HG03175 (cell line): Measurements from ENCODE around the gene SNRPA.

Experiments
- ATAC-seq: cut with Tn5 transposase; IDR thresholded peaks from one replicate; pipeline ENCODE4 v1.9.1; 2021; ENCODE audit warnings: mild to moderate bottlenecking, moderate library complexity; ENCODE audit not compliant: unreplicated experiment

The SNRPA gene

DNA sequence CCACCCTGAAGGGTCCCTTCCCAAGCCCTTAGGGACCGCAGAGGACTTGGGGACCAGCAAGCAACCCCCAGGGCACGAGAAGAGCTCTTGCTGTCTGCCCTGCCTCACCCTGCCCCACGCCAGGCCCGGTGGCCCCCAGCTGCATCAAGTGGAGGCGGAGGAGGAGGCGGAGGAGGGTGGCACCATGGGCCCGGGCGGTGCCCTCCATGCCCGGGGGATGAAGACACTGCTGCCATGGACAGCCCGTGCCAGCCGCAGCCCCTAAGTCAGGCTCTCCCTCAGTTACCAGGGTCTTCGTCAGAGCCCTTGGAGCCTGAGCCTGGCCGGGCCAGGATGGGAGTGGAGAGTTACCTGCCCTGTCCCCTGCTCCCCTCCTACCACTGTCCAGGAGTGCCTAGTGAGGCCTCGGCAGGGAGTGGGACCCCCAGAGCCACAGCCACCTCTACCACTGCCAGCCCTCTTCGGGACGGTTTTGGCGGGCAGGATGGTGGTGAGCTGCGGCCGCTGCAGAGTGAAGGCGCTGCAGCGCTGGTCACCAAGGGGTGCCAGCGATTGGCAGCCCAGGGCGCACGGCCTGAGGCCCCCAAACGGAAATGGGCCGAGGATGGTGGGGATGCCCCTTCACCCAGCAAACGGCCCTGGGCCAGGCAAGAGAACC, 49.5 kb downstream of the SNRPA start:
- ATAC-seq = no peak

DNA sequence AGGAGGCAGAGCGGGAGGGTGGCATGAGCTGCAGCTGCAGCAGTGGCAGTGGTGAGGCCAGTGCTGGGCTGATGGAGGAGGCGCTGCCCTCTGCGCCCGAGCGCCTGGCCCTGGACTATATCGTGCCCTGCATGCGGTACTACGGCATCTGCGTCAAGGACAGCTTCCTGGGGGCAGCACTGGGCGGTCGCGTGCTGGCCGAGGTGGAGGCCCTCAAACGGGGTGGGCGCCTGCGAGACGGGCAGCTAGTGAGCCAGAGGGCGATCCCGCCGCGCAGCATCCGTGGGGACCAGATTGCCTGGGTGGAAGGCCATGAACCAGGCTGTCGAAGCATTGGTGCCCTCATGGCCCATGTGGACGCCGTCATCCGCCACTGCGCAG, 50.0 kb downstream of the SNRPA start:
- ATAC-seq = no peak

DNA sequence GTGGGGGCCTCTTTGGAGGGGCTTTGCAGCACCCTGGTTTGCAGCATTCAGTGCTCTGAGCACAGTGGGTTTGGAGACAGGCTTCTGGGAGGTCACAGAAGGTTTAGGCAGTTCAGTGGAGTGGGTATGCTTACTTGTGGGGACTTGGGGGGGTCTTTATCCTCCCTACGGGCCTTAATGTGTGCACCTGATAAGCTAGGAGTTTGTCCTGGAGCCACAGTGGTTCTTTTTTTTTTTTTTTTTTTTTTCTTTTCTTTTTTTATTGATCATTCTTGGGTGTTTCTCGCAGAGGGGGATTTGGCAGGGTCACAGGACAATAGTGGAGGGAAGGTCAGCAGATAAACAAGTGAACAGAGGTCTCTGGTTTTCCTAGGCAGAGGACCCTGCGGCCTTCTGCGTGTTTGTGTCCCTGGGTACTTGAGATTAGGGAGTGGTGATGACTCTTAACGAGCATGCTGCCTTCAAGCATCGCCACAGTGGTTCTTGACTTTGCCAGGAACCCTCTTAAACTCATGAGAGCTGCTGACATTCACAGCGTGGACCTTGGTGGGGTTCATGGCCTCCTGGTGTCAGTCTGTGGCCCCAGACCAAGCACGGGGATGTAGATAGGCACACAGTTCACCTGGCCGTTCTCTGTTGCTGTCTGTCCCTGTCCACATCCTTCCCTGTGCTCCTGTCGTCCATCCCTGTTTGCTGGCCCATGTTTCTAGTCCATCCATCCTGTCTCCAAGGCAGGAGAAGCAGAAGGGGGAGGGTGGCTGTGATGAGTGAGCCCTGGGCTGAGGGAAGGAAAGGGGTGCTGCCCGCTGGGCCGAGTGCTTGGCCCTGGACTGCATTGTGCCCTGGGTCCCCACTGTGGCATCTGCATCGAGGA, 50.7 kb downstream of the SNRPA start:
- no peak for ATAC-seq

DNA sequence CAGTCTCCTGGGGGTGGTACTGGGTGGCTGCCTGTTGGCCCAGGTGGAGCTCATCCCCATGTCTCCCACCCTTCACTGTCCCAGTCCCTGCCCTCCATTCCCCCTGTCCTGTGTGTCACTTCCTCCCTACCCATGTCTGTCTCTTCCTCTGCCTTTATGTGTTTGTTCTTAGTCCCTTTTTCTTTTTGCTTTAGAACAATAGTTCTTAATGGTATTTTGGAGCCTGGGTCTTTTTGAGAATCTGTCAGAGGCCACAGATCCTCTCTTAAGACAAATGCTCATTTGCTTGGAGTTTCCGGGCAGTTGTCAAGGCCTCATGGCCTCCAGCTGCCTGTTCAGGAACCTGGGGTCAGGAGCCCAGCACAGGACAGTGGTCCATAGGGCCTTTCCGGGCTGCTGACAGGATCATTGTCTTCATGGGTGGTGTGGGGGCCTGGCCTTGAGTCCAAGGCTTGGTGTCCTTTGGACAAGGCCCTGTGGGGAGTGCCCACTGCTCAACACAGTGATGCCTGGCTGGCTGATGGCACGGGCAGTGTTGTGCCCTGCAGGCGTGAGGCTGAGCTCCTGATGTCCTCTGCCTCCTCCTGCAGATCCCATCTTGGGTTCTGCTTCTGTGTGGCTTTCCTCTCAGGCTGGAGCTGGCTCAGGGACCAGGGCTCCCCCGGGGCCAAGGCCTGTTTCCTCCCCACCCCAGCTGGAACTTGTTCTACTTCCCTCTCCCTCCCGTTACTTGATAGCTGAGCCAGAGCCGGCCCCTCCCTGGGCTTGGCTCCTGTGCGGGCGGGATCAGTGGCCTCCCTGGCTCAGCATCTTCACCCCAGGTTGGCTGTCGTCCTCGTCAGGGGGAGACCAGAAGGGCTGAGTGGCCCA, 51.5 kb downstream of the SNRPA start:
- ATAC-seq = no peak

DNA sequence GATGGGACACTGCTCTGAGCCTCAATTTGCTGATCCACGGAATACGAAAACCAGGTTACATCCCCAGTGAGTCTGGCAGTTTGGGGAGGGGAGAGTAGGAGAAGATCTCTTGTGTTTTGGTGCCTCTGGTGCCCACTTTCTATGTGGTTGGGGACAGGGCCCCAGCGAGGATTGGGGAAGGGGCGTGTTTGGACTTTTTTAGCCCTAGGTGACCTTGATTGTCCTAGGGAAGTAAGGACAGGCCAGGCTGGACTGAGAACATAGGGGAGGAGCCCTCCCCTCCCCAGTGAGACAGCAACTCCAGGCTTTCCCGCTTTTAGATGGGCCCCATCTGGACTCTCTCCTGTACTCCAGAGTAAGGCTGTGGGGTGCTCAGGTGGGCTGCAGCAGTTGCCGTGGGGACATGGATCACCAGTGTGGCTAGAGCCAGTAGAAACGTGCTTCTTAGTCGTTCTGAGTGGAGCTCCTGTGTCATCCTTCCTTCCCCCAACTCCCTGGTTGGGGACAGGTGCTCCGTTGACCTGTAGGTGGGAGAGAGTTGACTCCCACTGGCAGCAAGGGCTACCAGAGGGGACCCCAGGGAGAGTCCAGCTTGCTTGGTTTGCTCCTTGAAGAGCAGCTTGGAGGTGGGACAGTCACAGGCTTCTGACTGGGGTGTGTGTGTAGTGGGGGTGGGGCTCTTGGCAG, 52.3 kb downstream of the SNRPA start:
- ATAC-seq = no peak

DNA sequence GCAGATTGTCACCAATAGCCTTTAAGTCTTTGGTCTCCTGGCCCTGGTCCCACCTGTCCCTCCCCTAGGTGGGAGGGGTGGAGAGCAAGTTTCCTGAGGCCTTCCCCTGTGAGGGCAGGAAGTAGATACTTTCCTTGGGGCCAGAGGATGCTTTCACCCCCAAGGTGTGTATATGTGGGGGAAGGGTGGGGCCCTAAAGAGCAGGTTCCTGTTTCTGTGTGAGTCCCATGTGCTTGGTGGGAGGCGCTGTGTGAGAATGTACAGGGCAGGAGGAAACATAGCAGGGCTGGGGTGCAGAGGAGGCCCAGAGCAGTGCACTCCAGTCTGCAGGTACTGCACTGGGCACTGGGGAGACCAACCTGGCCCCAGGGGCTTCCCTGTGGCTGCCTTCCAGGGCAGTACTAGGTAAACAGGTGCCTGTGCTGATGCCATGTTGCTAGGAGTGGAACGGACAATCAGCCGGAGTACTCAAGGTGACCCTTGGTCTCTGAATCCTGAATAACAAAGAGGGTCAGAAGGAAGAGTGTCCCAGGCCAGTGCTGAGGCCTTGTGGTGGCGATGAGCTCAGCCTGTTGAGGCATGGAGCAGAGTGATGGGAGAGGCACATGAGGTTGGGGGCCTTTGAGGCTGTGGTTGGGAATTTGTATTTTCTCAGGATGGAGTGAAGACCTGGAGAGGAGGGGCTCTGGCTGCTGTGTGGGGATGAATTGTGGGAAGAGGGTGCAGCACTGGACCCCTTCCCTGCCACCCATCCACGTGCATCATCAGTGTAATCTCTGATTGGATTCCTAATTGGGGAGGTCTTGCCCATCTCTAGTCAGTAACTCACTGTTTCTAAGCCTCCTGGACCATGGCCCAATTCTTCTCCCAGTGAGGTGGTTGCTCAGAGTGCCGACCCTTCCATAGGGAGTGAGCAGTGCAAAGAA, 53.1 kb downstream of the SNRPA start:
- peak; percentile 35 for ATAC-seq

DNA sequence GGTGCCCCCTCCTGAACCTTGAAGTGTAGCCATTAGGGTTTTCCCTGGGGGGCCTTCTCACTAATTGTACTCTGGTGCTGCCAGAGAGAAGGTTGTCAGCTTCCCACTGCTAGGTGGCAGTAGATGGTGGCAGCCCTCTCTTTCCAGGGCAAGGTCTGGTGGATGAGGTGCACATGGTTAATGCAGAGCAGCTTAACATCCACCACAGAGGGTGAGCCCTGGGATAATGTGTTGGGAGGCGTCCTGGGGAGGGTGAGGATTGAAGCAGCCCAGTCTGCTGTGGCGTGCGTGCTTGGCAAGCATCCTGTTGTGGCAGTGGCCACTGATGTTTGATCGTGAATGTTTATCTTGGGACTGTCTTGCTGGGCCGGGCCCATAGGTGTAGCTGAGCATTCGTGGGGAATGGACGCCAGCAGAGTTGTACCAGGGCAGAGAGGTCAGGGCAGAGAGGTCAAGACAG, 53.8 kb downstream of the SNRPA start:
- no peak for ATAC-seq

DNA sequence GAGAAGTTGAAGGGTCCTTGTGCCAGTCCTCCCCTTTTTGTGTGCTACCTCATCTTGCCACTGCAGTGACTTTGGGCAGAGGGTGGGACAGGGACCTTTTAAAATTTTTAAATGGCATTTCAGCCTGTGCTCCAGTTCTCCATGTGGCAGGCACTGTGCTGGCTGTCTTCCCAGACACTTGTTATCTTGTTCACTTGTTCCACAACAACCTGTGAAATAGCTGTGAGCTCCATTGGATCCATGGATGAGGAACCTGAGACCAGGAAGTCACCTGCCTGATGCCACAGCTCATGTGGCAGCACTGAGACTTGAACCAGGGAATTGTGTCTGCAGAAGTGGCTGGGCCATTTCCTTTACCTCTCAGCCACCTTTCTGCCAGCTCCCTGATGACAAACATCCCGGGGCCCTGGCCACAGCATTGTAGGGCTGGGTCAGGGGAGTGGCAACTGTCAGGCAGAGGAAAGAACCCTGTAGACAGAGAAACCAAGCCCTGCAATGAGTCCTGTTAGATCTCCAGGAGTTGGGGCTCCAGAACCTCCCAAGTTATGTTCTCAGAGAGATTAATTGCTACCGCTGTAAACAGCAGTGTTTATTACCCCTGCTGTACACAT, 54.4 kb downstream of the SNRPA start:
- ATAC-seq = no peak

DNA sequence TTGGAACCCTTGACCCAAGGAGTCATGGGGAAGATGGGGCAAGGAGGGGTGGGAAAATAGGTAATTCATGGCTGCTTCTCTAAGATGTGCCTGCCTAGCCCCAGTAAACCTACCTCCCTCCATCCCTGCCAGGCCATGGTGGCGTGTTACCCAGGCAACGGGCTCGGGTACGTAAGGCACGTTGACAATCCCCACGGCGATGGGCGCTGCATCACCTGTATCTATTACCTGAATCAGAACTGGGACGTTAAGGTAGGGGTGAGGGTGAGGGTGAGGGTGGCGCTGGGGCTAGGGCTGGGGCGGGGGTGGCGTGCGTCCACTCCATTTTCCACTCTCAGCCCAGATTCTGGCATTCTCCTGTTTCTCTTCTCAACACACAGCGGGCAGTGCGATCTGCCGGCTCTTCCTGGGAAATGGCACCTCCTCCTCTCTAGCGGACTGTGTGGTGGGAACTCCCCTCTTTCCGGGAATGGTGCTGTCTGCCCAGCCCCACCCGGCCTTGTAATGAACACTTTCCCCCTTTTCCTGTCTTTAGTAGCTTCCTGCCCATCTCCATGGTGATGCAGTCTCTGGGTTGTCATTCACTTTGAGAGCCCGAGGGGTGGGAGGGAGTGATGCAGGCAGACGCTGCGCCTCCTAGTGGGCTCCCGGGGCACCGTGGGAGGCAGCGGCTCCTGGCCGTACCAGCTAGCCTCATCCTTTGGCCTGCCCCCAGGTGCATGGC, 55.6 kb downstream of the SNRPA start:
- ATAC-seq = peak; percentile 39

DNA sequence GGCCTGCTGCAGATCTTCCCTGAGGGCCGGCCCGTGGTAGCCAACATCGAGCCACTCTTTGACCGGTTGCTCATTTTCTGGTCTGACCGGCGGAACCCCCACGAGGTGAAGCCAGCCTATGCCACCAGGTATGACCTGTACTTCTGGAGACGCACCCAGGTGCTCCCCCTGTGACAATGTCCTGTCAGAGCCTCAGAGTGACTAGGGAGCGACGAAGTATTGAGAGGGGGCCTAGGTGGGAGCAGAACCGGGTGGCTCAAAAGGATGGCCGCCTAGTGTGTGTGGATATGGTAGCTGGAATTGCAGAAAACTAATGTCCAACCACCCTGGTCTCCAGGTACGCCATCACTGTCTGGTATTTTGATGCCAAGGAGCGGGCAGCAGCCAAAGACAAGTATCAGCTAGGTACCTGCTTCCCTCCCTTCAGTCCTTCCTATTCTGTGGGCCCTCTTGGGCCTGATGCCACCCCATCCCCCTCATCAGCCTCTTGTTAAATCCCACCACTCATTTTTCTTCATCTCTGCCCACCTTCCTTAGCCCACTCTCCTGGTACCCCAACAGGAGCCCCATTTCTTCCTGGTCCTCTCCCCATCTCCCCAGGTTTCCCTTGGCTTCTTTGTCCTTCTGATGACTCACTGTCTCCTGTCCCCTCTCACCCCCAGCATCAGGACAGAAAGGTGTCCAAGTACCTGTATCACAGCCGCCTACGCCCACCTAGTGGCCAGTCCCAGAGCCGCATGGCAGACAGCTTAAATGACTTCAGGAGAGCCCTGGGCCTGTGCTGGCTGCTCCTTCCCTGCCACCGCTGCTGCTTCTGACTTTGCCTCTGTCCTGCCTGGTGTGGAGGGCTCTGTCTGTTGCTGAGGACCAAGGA, 56.4 kb downstream of the SNRPA start:
- ATAC-seq = no peak

DNA sequence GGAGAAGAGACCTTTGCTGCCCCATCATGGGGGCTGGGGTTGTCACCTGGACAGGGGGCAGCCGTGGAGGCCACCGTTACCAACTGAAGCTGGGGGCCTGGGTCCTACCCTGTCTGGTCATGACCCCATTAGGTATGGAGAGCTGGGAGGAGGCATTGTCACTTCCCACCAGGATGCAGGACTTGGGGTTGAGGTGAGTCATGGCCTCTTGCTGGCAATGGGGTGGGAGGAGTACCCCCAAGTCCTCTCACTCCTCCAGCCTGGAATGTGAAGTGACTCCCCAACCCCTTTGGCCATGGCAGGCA, 57.0 kb downstream of the SNRPA start:
- no peak for ATAC-seq

DNA sequence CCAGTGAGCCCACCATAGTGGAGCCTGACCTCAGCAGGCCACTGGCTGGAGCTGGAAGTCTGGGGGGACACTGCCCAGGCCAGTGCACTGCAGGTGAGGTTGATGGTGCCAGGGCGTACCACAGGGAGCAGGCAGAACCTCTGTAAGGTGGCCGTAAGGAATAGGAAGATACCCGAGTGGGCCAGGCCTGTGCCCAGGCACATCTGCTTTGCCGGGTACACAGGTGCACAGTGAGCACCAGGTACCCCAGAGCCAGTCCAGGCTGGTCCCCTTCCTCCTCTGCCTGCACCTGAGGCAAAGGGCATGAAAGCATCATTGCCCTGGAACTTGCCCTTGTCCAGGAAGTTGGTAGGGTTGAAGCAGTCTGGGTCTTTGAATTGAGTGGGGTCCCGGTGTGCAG, 57.5 kb downstream of the SNRPA start:
- ATAC-seq = no peak

DNA sequence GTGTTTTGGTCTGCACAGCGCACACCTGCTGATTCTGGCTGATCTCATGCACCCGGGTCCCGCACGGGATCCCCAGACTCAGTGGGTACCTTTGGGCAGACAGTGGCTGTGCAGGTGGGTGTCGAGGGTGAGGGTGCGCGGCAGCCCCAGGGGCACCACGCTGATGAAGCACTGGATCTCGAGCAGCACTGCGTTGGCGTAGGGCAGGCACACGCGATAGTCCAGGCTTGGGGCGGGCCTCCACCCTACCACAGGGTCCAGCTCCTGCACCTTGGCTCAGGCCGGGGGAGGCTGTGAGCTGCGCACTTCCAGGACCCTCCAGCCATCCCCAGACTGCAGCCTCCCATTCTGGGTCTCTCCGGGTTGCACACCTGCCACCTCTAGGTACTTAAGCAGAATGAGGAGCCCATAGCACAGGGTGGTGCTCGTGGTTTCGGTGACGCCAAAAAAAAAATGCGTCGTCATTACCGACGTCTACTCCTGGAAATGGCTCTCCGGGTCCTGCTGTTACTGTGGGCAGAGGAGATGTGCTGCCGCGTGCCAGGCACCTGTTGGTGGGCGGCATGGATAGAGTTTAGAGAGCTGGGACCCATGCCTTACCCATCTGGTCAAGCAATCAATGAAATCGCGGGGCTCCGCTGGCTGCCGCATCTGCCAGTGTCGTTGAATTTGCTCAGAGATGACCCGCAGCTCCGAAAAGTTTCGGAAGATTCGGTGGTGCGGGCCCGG, 58.5 kb downstream of the SNRPA start:
- ATAC-seq = no peak

DNA sequence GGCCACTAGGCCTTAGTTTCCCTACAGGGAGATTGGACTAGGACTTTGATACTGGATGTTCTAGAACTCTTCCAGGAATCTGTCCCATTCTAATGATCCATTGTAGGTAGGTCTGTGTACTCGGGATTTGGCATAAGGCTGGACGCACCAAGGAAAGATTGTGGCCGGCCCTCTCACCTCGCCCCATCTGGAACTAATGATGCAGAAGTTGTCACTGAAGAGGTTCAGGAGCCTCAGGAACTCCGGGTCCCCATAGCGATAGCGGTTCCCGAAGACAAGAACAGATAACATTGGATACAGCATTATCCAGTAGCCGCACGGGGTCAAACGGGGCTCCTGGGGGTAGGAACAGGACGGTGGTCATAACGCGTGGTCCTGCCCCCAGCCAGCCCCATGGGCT, 59.2 kb downstream of the SNRPA start:
- no peak for ATAC-seq

DNA sequence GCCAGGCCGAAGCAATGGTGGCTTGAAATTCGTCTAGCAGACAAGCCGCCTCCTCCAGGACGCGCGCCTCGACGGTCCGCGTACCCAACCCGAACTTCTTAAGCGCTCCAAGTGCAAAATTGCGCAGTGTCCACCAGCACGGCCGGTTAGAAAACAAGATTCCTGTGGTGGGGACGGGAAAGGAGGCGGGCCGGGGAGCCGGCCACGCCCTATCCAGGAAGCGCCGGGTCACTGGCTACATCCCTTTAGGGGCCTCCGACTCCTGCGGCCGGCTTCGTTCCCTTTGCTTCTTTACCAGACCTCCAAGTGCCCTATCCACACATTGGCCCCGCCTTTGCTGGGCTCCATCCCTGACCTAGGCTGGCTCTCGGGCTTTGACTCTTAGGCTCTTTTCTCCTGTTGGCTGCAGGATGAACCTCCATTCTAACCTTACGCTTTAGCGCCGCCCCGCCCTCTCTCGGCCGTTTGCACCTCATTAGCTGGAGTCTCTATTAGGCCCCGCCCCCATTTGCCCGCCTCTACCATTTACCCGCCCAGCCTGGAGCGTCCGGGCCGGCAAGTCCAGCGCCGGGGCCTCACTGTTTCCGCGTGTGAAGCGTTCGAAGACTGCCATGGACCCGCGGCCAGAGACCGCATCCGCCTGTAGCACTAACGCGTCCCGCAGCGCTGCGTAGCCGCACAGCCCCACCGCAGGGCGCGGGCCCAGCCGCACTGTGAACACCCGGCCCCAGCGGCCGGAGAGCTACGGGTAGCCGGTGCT, 59.8 kb downstream of the SNRPA start:
- peak; percentile 68 for ATAC-seq

DNA sequence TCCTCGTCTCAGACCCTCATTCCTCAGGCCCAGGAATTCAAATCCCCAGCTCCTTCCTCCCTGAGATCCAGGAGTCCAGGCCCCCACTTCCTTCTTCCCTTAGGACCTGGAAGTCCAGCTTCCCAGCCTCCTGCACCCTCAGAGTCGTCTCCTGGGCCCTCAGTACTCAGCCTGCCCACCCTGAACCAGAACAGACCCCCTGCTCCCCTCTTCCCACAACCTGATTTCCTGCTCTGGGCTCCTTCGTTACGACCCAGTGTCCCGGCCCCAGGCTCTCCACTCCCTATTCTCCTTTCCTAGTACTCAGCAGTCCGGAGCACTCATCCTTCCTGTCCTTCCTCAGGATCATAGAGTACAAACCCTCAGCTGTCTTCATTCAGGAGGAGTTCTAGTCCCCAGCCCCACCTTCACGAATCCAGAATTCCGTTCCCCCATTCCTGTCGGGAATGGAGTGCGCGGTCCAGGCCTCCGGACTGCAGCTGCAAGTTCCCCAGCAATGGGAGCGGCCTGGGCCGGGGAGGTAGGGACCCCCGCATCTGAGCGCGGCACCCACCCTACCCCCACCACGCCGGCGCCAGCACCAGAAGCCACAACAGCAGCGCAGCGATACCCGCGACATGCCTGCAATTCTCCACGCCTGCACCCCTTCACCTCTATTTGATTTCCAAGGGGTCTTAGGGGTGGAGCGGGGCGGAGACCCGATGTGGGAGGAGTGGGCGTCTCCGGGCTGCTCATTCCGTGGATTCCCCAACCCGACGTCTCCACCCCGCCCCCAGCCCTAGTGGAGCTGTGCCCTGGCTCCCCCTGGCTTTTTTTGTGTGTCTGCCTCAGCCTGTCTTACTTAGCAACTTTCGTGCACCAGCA, 60.7 kb downstream of the SNRPA start:
- no peak for ATAC-seq
